ENCODE data around the gene MDK.

MDK gene

DNA sequence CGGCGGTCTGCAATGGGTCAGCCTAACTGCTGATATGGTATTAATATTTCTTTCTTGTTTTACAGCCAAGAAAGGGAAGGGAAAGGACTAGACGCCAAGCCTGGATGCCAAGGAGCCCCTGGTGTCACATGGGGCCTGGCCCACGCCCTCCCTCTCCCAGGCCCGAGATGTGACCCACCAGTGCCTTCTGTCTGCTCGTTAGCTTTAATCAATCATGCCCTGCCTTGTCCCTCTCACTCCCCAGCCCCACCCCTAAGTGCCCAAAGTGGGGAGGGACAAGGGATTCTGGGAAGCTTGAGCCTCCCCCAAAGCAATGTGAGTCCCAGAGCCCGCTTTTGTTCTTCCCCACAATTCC is 1.9 kb downstream of the MDK start:
- TF ChIP-seq MYC (IDR thresholded peaks at IDR 0.05; ENCODE audit: low read depth, low read length) (no peak), POLR2A (IDR thresholded peaks at IDR 0.05; ENCODE audit: extremely low read depth, insufficient read length) (no peak)
- TF ChIP-seq, protein P1, sequence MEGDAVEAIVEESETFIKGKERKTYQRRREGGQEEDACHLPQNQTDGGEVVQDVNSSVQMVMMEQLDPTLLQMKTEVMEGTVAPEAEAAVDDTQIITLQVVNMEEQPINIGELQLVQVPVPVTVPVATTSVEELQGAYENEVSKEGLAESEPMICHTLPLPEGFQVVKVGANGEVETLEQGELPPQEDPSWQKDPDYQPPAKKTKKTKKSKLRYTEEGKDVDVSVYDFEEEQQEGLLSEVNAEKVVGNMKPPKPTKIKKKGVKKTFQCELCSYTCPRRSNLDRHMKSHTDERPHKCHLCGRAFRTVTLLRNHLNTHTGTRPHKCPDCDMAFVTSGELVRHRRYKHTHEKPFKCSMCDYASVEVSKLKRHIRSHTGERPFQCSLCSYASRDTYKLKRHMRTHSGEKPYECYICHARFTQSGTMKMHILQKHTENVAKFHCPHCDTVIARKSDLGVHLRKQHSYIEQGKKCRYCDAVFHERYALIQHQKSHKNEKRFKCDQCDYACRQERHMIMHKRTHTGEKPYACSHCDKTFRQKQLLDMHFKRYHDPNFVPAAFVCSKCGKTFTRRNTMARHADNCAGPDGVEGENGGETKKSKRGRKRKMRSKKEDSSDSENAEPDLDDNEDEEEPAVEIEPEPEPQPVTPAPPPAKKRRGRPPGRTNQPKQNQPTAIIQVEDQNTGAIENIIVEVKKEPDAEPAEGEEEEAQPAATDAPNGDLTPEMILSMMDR (IDR thresholded peaks at IDR 0.05; ENCODE audit: low read depth, low read length) = no peak
- TF ChIP-seq, protein P2, sequence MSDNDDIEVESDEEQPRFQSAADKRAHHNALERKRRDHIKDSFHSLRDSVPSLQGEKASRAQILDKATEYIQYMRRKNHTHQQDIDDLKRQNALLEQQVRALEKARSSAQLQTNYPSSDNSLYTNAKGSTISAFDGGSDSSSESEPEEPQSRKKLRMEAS (IDR thresholded peaks at IDR 0.05; ENCODE audit: low read depth, low read length) = no peak
- H3K4me3 ChIP-seq (ENCODE audit: low read depth, low read length) = no peak overlapping the region
- no peak for DNase-seq (ENCODE audit: low read depth)

- H3K4me3 ChIP-seq (ENCODE audit: low read depth, low read length) = no peak overlapping the region
- TF ChIP-seq MYC (IDR thresholded peaks at IDR 0.05; ENCODE audit: low read depth, low read length) (no peak), POLR2A (IDR thresholded peaks at IDR 0.05; ENCODE audit: extremely low read depth, insufficient read length) (no peak)
- TF ChIP-seq, protein P2 (IDR thresholded peaks at IDR 0.05; ENCODE audit: low read depth, low read length) = no peak
- TF ChIP-seq, protein P1 (IDR thresholded peaks at IDR 0.05; ENCODE audit: low read depth, low read length) = no peak
- peak; percentile 43 for DNase-seq (ENCODE audit: low read depth)
Measured at GRCh38 chr11:46383974-46384701, 2.7 kb downstream of the MDK start.

- no peak for TF ChIP-seq MYC (IDR thresholded peaks at IDR 0.05; ENCODE audit: low read depth, low read length)
- TF ChIP-seq, protein P2 (IDR thresholded peaks at IDR 0.05; ENCODE audit: low read depth, low read length) = no peak
- TF ChIP-seq, protein P1 (IDR thresholded peaks at IDR 0.05; ENCODE audit: low read depth, low read length) = no peak
- no peak for TF ChIP-seq POLR2A (IDR thresholded peaks at IDR 0.05; ENCODE audit: extremely low read depth, insufficient read length)
- H3K4me3 ChIP-seq (ENCODE audit: low read depth, low read length) = no peak overlapping the region
- DNase-seq (ENCODE audit: low read depth) = no peak
Measured at GRCh38 chr11:46385169-46386004, 3.9 kb downstream of the MDK start.

DNA sequence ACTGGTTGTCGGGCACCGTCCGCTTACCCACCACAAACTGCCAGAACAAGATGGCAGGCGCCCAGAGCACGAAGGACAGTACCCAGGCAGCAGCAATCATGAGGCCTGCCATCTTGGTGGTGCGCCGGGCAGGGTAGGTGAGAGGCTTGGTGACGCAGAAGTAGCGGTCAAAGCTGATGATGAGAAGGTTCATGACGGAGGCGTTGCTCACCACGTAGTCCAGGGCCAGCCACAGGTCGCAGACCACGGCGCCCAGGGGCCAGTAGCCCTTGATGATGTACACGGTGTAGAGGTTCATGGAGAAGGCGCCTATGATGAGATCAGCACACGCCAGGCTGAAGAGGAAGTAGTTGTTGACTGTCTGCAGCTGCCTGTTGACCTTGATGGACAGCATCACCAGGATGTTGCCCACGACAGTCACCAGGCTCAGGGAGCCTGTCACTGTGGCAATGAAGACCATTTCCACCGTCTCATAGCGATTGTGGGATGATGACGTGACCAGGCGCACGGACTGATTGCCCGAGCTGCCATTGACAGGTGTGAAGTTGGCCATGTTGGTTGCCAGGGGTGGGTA is 4.6 kb downstream of the MDK start:
- TF ChIP-seq POLR2A (IDR thresholded peaks at IDR 0.05; ENCODE audit: extremely low read depth, insufficient read length) (no peak), MYC (IDR thresholded peaks at IDR 0.05; ENCODE audit: low read depth, low read length) (no peak)
- TF ChIP-seq, protein P2 (IDR thresholded peaks at IDR 0.05; ENCODE audit: low read depth, low read length) = no peak
- TF ChIP-seq, protein P1 (IDR thresholded peaks at IDR 0.05; ENCODE audit: low read depth, low read length) = no peak
- peak; percentile 20 for DNase-seq (ENCODE audit: low read depth)
- H3K4me3 ChIP-seq (ENCODE audit: low read depth, low read length) = no peak overlapping the region

DNA sequence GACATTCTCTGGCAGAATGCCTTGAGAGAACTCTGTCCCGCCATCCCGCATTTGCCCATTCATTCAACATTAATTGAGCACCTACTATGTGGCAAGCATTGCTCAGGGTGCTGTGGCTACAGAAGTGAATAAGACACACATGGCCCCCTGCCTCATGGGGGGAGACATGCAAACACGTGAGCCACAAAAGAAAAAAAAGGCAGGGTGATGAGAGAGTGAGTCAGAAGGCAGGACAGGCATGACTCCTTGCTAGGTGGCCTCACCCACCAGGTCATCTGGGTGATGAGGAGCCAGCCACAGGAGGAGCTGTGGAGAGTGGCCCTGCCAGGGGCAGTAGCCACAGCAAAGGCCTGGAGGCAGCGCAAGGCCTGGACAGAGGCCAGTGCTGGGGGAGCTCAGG is 5.2 kb downstream of the MDK start:
- TF ChIP-seq, protein P2 (IDR thresholded peaks at IDR 0.05; ENCODE audit: low read depth, low read length) = no peak
- TF ChIP-seq POLR2A (IDR thresholded peaks at IDR 0.05; ENCODE audit: extremely low read depth, insufficient read length) = no peak
- TF ChIP-seq, protein P1 (IDR thresholded peaks at IDR 0.05; ENCODE audit: low read depth, low read length) = no peak
- no peak for TF ChIP-seq MYC (IDR thresholded peaks at IDR 0.05; ENCODE audit: low read depth, low read length)
- H3K4me3 ChIP-seq (ENCODE audit: low read depth, low read length) = no peak overlapping the region
- DNase-seq (ENCODE audit: low read depth) = no peak

Data from NB4 (cell line).